GM23248 (cell line): ENCODE data around the gene SPOCD1. TPM values are rescaled to one million over a fixed set of nuclear protein-coding genes. Genes with fewer than 3 reads are reported as not detected.

ENCODE experiments used
- DNase-seq: peaks from one replicate; pipeline ENCODE4 v3.0.0-alpha.2; 2015
- H2AFZ ChIP-seq: fragments of 200-600 bp; sonication (generic); 2 replicates; pipeline ENCODE4 v1.6.1; 2016; ENCODE audit warnings: antibody characterized with exemption
- H3F3A ChIP-seq: fragments of 200-600 bp; sonication (generic); 2 replicates; pipeline ENCODE4 v1.6.1; 2016; ENCODE audit warnings: mild to moderate bottlenecking, antibody characterized with exemption, mixed run types; ENCODE audit not compliant: insufficient read depth
- H3K27ac ChIP-seq: fragments of 200-600 bp; sonication (generic); 2 replicates; pipeline ENCODE4 v1.5.1; 2016; ENCODE audit warnings: mild to moderate bottlenecking
- H3K27me3 ChIP-seq: fragments of 200-600 bp; sonication (generic); replicated peaks from 2 replicates; pipeline ENCODE4 v1.6.1; 2016; ENCODE audit warnings: mild to moderate bottlenecking; ENCODE audit not compliant: insufficient read depth
- H3K36me3 ChIP-seq: fragments of 200-600 bp; sonication (generic); 2 replicates; pipeline ENCODE4 v1.6.1; 2016; ENCODE audit warnings: low read depth, mild to moderate bottlenecking
- H3K4me1 ChIP-seq: fragments of 200-600 bp; sonication (generic); 2 replicates; pipeline ENCODE4 v1.6.1; 2016; ENCODE audit warnings: mild to moderate bottlenecking; ENCODE audit not compliant: insufficient read depth
- H3K4me2 ChIP-seq: fragments of 200-600 bp; sonication (generic); one replicate; pipeline ENCODE4 v1.6.1; 2016; ENCODE audit warnings: mild to moderate bottlenecking; ENCODE audit not compliant: unreplicated experiment
- H3K4me3 ChIP-seq: fragments of 200-600 bp; sonication (generic); 2 replicates; pipeline ENCODE4 v1.5.1; 2016; ENCODE audit warnings: mild to moderate bottlenecking
- H3K79me2 ChIP-seq: fragments of 200-600 bp; sonication (generic); 2 replicates; pipeline ENCODE4 v1.6.1; 2016; ENCODE audit warnings: mild to moderate bottlenecking; ENCODE audit not compliant: insufficient read depth
- H3K9ac ChIP-seq: fragments of 200-600 bp; sonication (generic); 2 replicates; pipeline ENCODE4 v1.6.1; 2016; ENCODE audit warnings: mild to moderate bottlenecking
- H3K9me2 ChIP-seq: fragments of 200-600 bp; sonication (generic); 2 replicates; pipeline ENCODE4 v1.6.1; 2016; ENCODE audit warnings: mixed run types, mild to moderate bottlenecking, moderate library complexity; ENCODE audit not compliant: insufficient read depth
- H3K9me3 ChIP-seq: fragments of 200-600 bp; sonication (generic); one replicate; pipeline ENCODE4 v1.6.1; 2017; ENCODE audit warnings: low read depth
- H4K20me1 ChIP-seq: fragments of 200-600 bp; sonication (generic); 2 replicates; pipeline ENCODE4 v1.6.0; 2016; ENCODE audit not compliant: insufficient read depth
- EZH2 ChIP-seq: fragments of 200-600 bp; sonication (generic); IDR thresholded peaks from 2 replicates; pipeline ENCODE4 v1.6.1; 2018; ENCODE audit warnings: antibody characterized with exemption, mild to moderate bottlenecking; ENCODE audit not compliant: insufficient read depth, poor library complexity, severe bottlenecking
- EZH2phosphoT487 ChIP-seq: fragments of 200-600 bp; sonication (generic); IDR thresholded peaks from 2 replicates; pipeline ENCODE4 v1.6.1; 2018; ENCODE audit warnings: antibody characterized with exemption, moderate library complexity, mild to moderate bottlenecking, low read depth; ENCODE audit not compliant: insufficient read depth
- WGBS, 2 experiments: methylation state at CpG; one replicate each; pipeline ENCODE4 v1.1.6; 2015 to 2017; ENCODE audit warnings: low lambda C conversion rate in 2 of 2, low coverage in 1 of 2; ENCODE audit errors: missing lambda C conversion rate in 2 of 2; 5-methylcytosine and 5-hydroxymethylcytosine counted together
- in situ Hi-C: fragments of 300-500 bp; cut with MboI; formaldehyde crosslinking; loops from 2 replicates; pipeline ENCODE4 v1.15.0; 2020
- polyA plus RNA-seq: library from polyadenylated mRNA; unstranded; fragments of >200 nt; fragmentation: Nextera tagmentation; extraction: Ambion mirVana; gene quantifications from 2 replicates; pipeline ENCODE4 v1.2.1, GENCODE V29; 2016
- total RNA-seq: library from RNA; depleted of rRNA; stranded (reverse); fragments of >200 nt; shearing (Covaris generic); gene quantifications from 2 replicates; pipeline ENCODE4 v1.2.3, GENCODE V29; 2014

SPOCD1 gene
- total and polyA plus RNA-seq, 2 experiments from 2014 or later, result 27.9 to 43.0 TPM

- no peak overlapping the region for H2AFZ ChIP-seq
- peaks cover 11% of the 10 kb centered on the region for H3K4me1 ChIP-seq
- no peaks in the 10 kb centered on the region for H3K79me2 ChIP-seq
- WGBS, 2 experiments, result 76 to 81% methylated on average over 3 of the region's 3 CpGs
- no peaks in the 10 kb centered on the region for H3K36me3 ChIP-seq
- no peaks in the 10 kb centered on the region for H4K20me1 ChIP-seq
- no peaks in the 10 kb centered on the region for H3K27me3 ChIP-seq
- in situ Hi-C loops, result no loop called here
- H3K9me3 ChIP-seq, result no peaks in the 10 kb centered on the region
- no peak overlapping the region for H3K27ac ChIP-seq
- no peak overlapping the region for H3K9ac ChIP-seq
- peaks cover 11% of the 10 kb centered on the region; the same call in 1 of the 2 replicates for H3F3A ChIP-seq
- no peak overlapping the region for H3K4me2 ChIP-seq
- H3K4me3 ChIP-seq, result no peak overlapping the region
- DNase-seq, result no peak
- TF ChIP-seq EZH2phosphoT487, result no peak
- no peaks in the 10 kb centered on the region for H3K9me2 ChIP-seq
Measured at GRCh38 chr1:31835415-31835814, 19.6 kb upstream of the SPOCD1 start.

GRCh38 chr1:31834501-31834900 is 18.7 kb upstream of the SPOCD1 start:
- Histone ChIP-seq H3K4me1 (peaks cover 11% of the 10 kb centered on the region), H3K4me2 (no peak overlapping the region), H2AFZ (no peak overlapping the region), H3K9me3 (no peaks in the 10 kb centered on the region), H3K9me2 (no peaks in the 10 kb centered on the region), H3K9ac (no peak overlapping the region), H3K4me3 (no peak overlapping the region), H3K36me3 (no peaks in the 10 kb centered on the region), H3K27me3 (no peaks in the 10 kb centered on the region), H3K79me2 (no peaks in the 10 kb centered on the region), H3F3A (peaks cover 11% of the 10 kb centered on the region; the same call in 1 of the 2 replicates), H3K27ac (no peak overlapping the region), H4K20me1 (no peaks in the 10 kb centered on the region)
- WGBS, 2 experiments, result 50 to 62% methylated on average over 6 of the region's 6 CpGs
- TF ChIP-seq EZH2phosphoT487 (no peak), EZH2 (no peak)
- in situ Hi-C loops, result no loop called here
- DNase-seq, result no peak

DNA sequence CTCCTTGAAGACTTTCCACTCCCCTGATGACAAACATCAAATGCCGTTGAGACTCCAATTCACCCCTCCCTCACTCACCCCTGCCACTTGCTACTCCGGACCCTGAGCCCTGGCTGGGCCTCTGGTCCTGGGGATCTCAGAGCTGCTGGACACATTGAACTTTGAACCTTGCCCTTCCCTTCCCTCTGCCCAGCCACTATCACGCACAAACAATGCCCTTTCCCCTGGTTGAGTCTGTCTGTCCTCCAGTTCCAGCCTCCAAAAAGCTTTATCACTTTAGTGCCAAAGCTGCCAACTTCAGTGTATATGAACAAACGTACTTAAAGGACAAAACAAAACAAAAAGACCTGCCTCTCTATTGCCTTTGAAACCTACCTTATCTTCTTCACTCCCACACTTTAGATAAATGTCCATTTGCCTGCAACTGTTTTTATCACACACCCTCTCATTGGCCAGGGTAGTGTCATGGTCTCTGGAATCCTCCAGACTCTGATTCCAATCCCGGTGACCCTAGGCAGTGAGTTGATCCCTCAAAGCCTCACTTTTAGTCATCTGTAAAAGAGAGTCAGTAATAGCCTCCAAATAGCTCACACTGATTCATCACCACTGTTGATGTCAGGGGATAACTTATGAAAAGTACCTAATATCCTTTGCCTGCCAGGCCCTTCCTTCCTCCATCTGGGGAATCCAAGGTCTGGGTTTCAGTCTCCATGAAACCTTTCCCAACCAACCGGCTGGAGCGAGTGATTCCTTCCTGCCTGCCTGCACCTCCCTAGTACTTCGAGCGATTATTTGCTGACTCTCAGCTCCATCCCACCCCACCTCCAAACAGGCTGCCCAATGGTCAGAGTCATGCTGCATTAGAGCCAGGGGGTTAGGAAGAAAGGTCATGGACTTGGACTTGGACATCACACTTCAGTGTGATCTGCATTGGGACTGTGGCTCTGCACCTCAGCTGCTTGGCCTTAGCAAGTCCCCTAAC is 15.9 kb upstream of the SPOCD1 start:
- no peaks in the 10 kb centered on the region for H3K36me3 ChIP-seq
- H3K4me1 ChIP-seq, result peaks cover 11% of the 10 kb centered on the region
- DNase-seq, result peak; percentile 82
- H3K9me2 ChIP-seq, result no peaks in the 10 kb centered on the region
- H4K20me1 ChIP-seq, result no peaks in the 10 kb centered on the region
- H3K9ac ChIP-seq, result no peak overlapping the region
- peak overlapping the region; percentile 8; the same call in 1 of the 2 replicates for H2AFZ ChIP-seq
- WGBS, 2 experiments, result 72 to 74% methylated on average over 9 of the region's 9 CpGs
- H3K4me3 ChIP-seq, result no peak overlapping the region
- peak overlapping the region; percentile 12 for H3K4me2 ChIP-seq
- peak overlapping the region; percentile 44 for H3K27ac ChIP-seq
- TF ChIP-seq EZH2phosphoT487 (no peak), EZH2 (no peak)
- no peaks in the 10 kb centered on the region for H3K27me3 ChIP-seq
- in situ Hi-C loops, result no loop called here
- H3K79me2 ChIP-seq, result no peaks in the 10 kb centered on the region
- peaks cover 11% of the 10 kb centered on the region; the same call in 1 of the 2 replicates for H3F3A ChIP-seq
- H3K9me3 ChIP-seq, result no peaks in the 10 kb centered on the region

DNA sequence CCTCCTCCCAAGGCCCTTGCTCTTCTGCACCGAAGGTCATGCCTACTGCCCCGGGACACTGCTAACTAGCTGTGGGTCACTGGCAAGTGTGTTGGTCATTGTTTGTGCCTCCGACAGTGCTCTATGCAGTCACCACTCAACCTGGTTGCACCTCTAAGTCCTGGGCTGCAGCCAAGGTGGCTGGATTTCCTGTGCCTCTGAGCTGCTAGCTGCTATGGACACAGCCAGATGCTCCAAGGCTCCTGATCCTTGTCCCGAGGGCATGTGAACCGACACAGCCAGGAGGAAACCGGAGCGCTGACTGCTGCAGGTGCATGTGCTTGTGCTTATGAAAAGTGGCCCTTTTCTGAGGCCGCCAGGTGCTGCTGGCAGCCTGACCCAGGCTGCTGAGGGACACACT is 14.7 kb upstream of the SPOCD1 start:
- Histone ChIP-seq H3K9me3 (no peaks in the 10 kb centered on the region), H3K27me3 (no peaks in the 10 kb centered on the region), H3K4me1 (peaks cover 11% of the 10 kb centered on the region), H4K20me1 (no peaks in the 10 kb centered on the region), H3K9ac (no peak overlapping the region), H3K4me3 (no peak overlapping the region), H3K79me2 (no peaks in the 10 kb centered on the region), H3K36me3 (no peaks in the 10 kb centered on the region), H3K27ac (no peak overlapping the region), H3K9me2 (no peaks in the 10 kb centered on the region), H3F3A (peaks cover 11% of the 10 kb centered on the region; the same call in 1 of the 2 replicates), H2AFZ (no peak overlapping the region), H3K4me2 (no peak overlapping the region)
- no peak for TF ChIP-seq EZH2phosphoT487
- no peak for TF ChIP-seq EZH2
- in situ Hi-C loops, result no loop called here
- DNase-seq, result no peak
- 82 to 84% methylated on average over 8 of the region's 8 CpGs for WGBS, 2 experiments
